T-helper 2 cell treated with Interferon-gamma antibody and Interleukin-4, amounts not matched to agents 5 μg/mL and 100 μg/mL, for 36 hours (primary cell): ENCODE results near the gene ST3GAL4.
"Not testable (repeated sequence)": the region's sequence is repeated elsewhere in the genome, so short reads cannot be mapped to it uniquely, and the experiment has no call there.

Experiments
- DNase-seq: peaks from one replicate; pipeline ENCODE4 v3.0.0; 2021; ENCODE audit warnings: low spot score
- H3K27ac Mint-ChIP-seq: one replicate; pipeline ENCODE4 v1.8.0; 2021; ENCODE audit warnings: mild to moderate bottlenecking, mixed read lengths
- H3K27me3 Mint-ChIP-seq: one replicate; pipeline ENCODE4 v1.8.0; 2021; ENCODE audit warnings: low read depth, mixed read lengths
- H3K36me3 Mint-ChIP-seq: one replicate; pipeline ENCODE4 v1.8.0; 2021; ENCODE audit warnings: low read depth, mixed read lengths
- H3K4me1 Mint-ChIP-seq: one replicate; pipeline ENCODE4 v1.8.0; 2021; ENCODE audit warnings: low read depth, mixed read lengths
- H3K4me3 Mint-ChIP-seq: one replicate; pipeline ENCODE4 v1.8.0; 2022; ENCODE audit warnings: mild to moderate bottlenecking, moderate library complexity, mixed read lengths
- H3K9me3 Mint-ChIP-seq: one replicate; pipeline ENCODE4 v1.8.0; 2021; ENCODE audit warnings: mixed read lengths

The ST3GAL4 gene, protein sequence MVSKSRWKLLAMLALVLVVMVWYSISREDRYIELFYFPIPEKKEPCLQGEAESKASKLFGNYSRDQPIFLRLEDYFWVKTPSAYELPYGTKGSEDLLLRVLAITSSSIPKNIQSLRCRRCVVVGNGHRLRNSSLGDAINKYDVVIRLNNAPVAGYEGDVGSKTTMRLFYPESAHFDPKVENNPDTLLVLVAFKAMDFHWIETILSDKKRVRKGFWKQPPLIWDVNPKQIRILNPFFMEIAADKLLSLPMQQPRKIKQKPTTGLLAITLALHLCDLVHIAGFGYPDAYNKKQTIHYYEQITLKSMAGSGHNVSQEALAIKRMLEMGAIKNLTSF

DNA sequence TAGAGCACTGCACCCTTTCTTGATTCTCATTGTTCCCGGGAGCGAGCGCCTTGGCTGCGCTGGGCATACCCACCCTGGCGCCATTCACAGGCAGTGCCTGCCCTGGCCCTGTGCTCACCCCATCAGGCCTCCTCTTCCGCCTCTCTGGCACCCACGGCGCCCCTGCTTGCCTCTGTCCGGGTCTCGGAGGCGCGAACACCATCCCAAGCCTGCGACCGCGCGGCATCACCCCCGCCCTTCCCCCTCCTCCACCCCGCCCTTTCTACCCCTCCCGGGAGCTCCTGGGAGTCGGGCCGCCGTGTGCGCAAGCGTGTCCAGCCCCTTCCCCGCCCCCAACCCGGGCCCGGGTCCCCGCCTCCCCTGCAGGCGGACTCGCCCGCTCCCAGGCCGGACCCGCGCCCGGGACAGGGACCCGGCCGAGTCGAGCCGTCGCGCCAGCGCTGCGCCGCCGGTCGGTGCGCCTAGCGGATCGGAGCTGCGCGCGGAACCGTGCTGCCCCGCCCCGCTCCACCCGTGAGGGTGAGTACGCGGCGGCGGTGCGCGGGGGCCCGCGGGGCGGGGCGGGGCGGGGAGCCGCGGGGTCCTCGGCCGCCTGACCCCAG lies at the start of gene ST3GAL4:
TSS of gene ST3GAL4 (plus strand) at position 363 of the 602 bp plus-strand sequence. CDS start 50,470 bp downstream, outside the sequence.
- Mint-ChIP-seq H3K4me1 (peaks cover 40% of the 10 kb centered on the region), H3K4me3 (peak within 1 kb of the TSS; percentile 98), H3K9me3 (no peaks in the 10 kb centered on the region)

GRCh38 chr11:126305699-126306098 lies 49.8 kb upstream of the ST3GAL4 start:
- H3K4me1 Mint-ChIP-seq: peaks cover 27% of the 10 kb centered on the region
- peak overlapping the region; percentile 82 for H3K27ac Mint-ChIP-seq
- peak overlapping the region; percentile 71 for H3K4me3 Mint-ChIP-seq
- no peaks in the 10 kb centered on the region for H3K9me3 Mint-ChIP-seq
- H3K27me3 Mint-ChIP-seq: no peaks in the 10 kb centered on the region
- DNase-seq: no peak
- H3K36me3 Mint-ChIP-seq: peaks cover 39% of the 10 kb centered on the region

More for the DNA sequence above, at the start of gene ST3GAL4:
- Mint-ChIP-seq H3K27me3 (no peaks in the 10 kb centered on the region), H3K27ac (peak within 1 kb of the TSS; percentile 81), H3K36me3 (peaks cover 15% of the 10 kb centered on the region)
- peak; percentile 69 for DNase-seq

GRCh38 chr11:126307706-126308105 lies 47.8 kb upstream of the ST3GAL4 start:
- Mint-ChIP-seq H3K27ac (no peak overlapping the region), H3K4me3 (no peak overlapping the region), H3K27me3 (no peaks in the 10 kb centered on the region), H3K36me3 (peaks cover 46% of the 10 kb centered on the region), H3K4me1 (peaks cover 32% of the 10 kb centered on the region), H3K9me3 (no peaks in the 10 kb centered on the region)
- DNase-seq: no peak

GRCh38 chr11:126308271-126308671 lies 47.2 kb upstream of the ST3GAL4 start:
- H3K27ac Mint-ChIP-seq: no peak overlapping the region
- peaks cover 30% of the 10 kb centered on the region for H3K4me1 Mint-ChIP-seq
- no peak for DNase-seq
- H3K27me3 Mint-ChIP-seq: no peaks in the 10 kb centered on the region
- H3K4me3 Mint-ChIP-seq: no peak overlapping the region
- peaks cover 46% of the 10 kb centered on the region for H3K36me3 Mint-ChIP-seq
- H3K9me3 Mint-ChIP-seq: no peaks in the 10 kb centered on the region

GRCh38 chr11:126308771-126309170 lies 46.7 kb upstream of the ST3GAL4 start:
- Mint-ChIP-seq H3K4me1 (peaks cover 27% of the 10 kb centered on the region), H3K36me3 (peaks cover 46% of the 10 kb centered on the region)
- H3K4me3 Mint-ChIP-seq, H3K27ac Mint-ChIP-seq, H3K9me3 Mint-ChIP-seq, H3K27me3 Mint-ChIP-seq, DNase-seq: not testable (repeated sequence)

DNA sequence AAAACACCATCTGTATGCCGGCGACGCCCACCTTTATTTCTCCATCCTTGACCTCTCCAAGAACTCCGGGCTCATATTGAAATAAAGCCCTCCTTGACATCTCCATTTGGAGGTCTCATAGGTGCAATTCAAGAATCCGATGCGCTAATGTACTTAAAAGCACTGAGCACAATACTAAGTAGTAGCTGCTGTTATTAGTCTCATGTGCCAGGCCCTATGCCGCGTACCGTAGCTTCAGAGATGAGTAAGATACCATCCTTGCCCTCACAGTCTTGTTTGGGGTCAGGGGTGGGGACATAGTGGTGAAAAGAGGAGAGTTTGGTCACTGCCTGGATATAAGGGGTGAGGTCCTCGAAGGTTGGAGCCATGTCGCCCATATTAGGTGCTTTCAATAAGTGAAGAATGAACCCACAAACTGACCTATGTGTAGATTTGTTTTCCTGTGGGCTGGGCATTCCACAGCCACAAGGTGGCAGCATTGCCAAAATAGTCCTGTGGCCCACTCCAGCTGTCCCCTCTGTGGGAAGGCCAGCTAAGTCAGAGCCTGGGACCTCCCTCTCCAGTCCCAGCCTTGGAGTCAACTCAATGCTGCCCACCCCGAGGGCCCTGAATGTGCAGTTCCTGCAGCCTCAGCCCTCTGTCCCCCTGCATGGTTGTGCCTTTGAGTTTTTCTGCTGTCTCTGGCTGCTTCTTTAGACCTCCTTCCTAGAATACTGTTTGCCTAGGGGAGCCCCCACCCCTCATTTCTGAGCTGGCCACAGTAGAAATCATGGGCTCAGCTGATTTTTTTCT lies 45.1 kb upstream of the ST3GAL4 start:
- Mint-ChIP-seq H3K27ac (peak overlapping the region; percentile 34), H3K4me3 (no peak overlapping the region), H3K9me3 (no peaks in the 10 kb centered on the region), H3K27me3 (no peaks in the 10 kb centered on the region), H3K36me3 (peaks cover 48% of the 10 kb centered on the region), H3K4me1 (peaks cover 24% of the 10 kb centered on the region)
- DNase-seq: peak; percentile 57

- peaks cover 21% of the 10 kb centered on the region for H3K4me1 Mint-ChIP-seq
- peaks cover 47% of the 10 kb centered on the region for H3K36me3 Mint-ChIP-seq
- DNase-seq: no peak
- no peak overlapping the region for H3K27ac Mint-ChIP-seq
- H3K9me3 Mint-ChIP-seq: peaks cover under 1% of the 10 kb centered on the region
- no peaks in the 10 kb centered on the region for H3K27me3 Mint-ChIP-seq
- no peak overlapping the region for H3K4me3 Mint-ChIP-seq
These were observed 44.5 kb upstream of the ST3GAL4 start for GRCh38 chr11:126310992-126311310.

DNA sequence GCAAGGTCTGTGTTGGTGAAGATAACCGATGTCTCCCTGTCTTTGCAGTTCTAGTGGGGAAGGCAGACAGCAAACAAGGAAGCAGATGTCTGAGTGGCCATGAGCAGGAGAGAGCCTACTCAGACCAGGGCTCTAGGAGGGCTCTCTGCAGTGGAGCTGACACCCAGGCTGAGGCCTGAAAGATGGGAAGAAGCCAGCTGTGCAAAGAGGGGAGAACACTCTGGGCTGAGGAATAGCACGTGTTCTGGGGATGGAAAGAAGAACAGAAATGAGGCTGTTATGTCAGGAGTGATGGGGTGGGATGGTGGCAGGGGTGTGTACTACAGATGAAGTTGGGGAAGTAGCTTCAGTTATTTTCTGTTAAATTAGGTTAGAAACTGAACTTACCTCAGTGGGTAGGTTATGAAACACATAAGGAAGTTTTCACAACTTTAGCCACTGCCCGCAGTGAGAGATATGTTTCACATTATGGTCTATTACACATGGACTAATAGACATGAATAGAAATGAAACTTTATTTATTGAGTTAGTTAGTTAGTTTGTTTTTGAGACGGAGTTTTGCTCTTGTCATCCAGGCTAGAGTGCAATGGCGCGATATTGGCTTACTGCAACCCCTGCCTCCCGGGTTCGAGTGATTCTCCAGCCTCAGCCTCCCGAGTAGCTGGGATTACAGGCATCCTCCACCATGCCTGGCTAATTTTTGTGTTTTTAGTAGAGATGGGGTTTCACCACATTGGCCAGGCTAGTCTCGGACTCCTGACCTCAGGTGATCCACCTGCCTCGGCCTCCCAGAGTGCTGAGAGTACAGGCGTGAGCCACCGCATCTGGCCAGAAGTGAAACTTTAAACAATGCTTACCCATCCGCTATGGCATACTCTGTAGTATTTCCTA lies 43.8 kb upstream of the ST3GAL4 start:
- Mint-ChIP-seq H3K36me3 (peaks cover 49% of the 10 kb centered on the region), H3K4me1 (peaks cover 21% of the 10 kb centered on the region), H3K27me3 (no peaks in the 10 kb centered on the region), H3K27ac (no peak overlapping the region), H3K9me3 (peaks cover 6% of the 10 kb centered on the region), H3K4me3 (no peak overlapping the region)
- DNase-seq: no peak

DNA sequence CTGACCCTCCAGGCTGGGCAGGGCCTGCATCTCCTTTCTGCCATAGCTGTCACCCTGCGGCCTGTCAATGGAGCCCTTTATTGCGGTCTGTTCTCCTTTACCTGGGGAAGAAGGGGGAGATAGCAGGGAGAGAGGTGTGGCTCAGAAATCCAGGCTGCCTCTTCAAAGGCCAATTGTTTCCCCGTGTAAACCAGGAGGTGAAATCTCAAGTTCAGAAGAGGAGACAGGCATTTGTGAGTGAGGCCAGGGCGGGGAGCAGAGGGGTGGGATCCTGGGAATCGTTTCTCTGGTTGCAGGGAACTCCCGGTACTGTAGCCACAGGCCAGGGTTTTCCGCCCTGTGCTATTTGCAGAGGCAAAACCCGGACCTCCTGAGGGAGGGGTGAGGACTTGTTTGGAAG lies 42.5 kb upstream of the ST3GAL4 start:
- H3K4me3 Mint-ChIP-seq: no peak overlapping the region
- H3K4me1 Mint-ChIP-seq: peaks cover 25% of the 10 kb centered on the region
- H3K27me3 Mint-ChIP-seq: no peaks in the 10 kb centered on the region
- peaks cover 6% of the 10 kb centered on the region for H3K9me3 Mint-ChIP-seq
- no peak overlapping the region for H3K27ac Mint-ChIP-seq
- H3K36me3 Mint-ChIP-seq: peaks cover 47% of the 10 kb centered on the region
- DNase-seq: no peak

DNA sequence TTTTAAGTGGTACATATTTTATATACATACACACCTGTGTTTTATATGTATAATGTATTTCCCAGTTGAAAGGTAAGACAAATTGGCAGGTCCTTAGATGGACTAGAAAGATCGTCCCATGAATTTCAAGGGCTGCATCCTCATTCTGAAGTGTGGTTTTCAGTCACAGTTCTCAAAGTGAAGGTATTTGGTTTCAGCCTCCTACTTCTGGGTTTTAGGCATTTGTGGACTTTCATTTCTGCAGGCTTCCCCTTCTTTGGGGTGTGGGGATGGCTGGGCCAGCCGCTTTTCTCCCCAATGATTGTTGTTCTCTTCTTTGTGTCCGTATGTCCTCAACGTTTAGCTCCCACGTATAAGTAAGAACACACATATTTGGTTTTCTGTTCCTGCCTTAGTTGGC lies 41.7 kb upstream of the ST3GAL4 start:
- no peak for DNase-seq
- Mint-ChIP-seq H3K27me3 (no peaks in the 10 kb centered on the region), H3K36me3 (peaks cover 47% of the 10 kb centered on the region), H3K4me1 (peaks cover 31% of the 10 kb centered on the region), H3K9me3 (peaks cover 6% of the 10 kb centered on the region), H3K4me3 (no peak overlapping the region), H3K27ac (no peak overlapping the region)

GRCh38 chr11:126317432-126317755 lies 38.1 kb upstream of the ST3GAL4 start:
- Mint-ChIP-seq H3K27me3 (no peaks in the 10 kb centered on the region), H3K4me3 (peak overlapping the region; percentile 64), H3K4me1 (peaks cover 35% of the 10 kb centered on the region), H3K9me3 (peaks cover 6% of the 10 kb centered on the region), H3K27ac (peak overlapping the region; percentile 82), H3K36me3 (peaks cover 41% of the 10 kb centered on the region)
- DNase-seq: no peak

- H3K27me3 Mint-ChIP-seq: no peaks in the 10 kb centered on the region
- peaks cover 35% of the 10 kb centered on the region for H3K4me1 Mint-ChIP-seq
- peaks cover 35% of the 10 kb centered on the region for H3K36me3 Mint-ChIP-seq
- peak; percentile 12 for DNase-seq
- H3K9me3 Mint-ChIP-seq: peaks cover 6% of the 10 kb centered on the region
- H3K4me3 Mint-ChIP-seq: peak overlapping the region; percentile 64
- H3K27ac Mint-ChIP-seq: peak overlapping the region; percentile 82
These were observed 37.5 kb upstream of the ST3GAL4 start for GRCh38 chr11:126317756-126318573.
